DMS53 (cell line): ENCODE data around the gene SLC22A25.
"Not testable (repeated sequence)": the region's sequence is repeated elsewhere in the genome, so short reads cannot be mapped to it uniquely, and the experiment has no call there.

Source experiments
- DNase-seq: peaks from one replicate; lab custom pipeline; 2025; lab: John Stamatoyannopoulos, UW

SLC22A25 gene

GRCh38 chr11:63243533-63243932 is at the start of gene SLC22A25:
TSS of gene SLC22A25 (minus strand) at chr11:63243599. CDS start at chr11:63229652, 13,947 bp downstream.
- DNase-seq = no peak

GRCh38 chr11:63290285-63290684 is 46.9 kb upstream of the SLC22A25 start:
- peak; percentile 34 for DNase-seq

- DNase-seq = peak; percentile 46
These were observed 46.3 kb upstream of the SLC22A25 start for GRCh38 chr11:63289658-63290057.

GRCh38 chr11:63282579-63282978 is 39.2 kb upstream of the SLC22A25 start:
- DNase-seq = no peak

GRCh38 chr11:63280920-63281319 is 37.5 kb upstream of the SLC22A25 start:
- no peak for DNase-seq

GRCh38 chr11:63277345-63277943 is 34.0 kb upstream of the SLC22A25 start:
- peak; percentile 59 for DNase-seq

- peak; percentile 30 for DNase-seq
These were observed 31.4 kb upstream of the SLC22A25 start for GRCh38 chr11:63274776-63275175.

GRCh38 chr11:63273685-63274084 is 30.3 kb upstream of the SLC22A25 start:
- no peak for DNase-seq

GRCh38 chr11:63262547-63262946 is 19.1 kb upstream of the SLC22A25 start:
- no peak for DNase-seq

GRCh38 chr11:63251312-63251711 is 7.9 kb upstream of the SLC22A25 start:
- no peak for DNase-seq

- no peak for DNase-seq
These were observed 7.0 kb upstream of the SLC22A25 start for GRCh38 chr11:63250162-63251050.

GRCh38 chr11:63248966-63249365 is 5.6 kb upstream of the SLC22A25 start:
- DNase-seq = no peak

- not testable (repeated sequence) for DNase-seq
These were observed 4.0 kb upstream of the SLC22A25 start for GRCh38 chr11:63247237-63248002.

- no peak for DNase-seq
These were observed 2.6 kb upstream of the SLC22A25 start for GRCh38 chr11:63246045-63246444.

GRCh38 chr11:63244862-63245261 is 1.5 kb upstream of the SLC22A25 start:
- no peak for DNase-seq

GRCh38 chr11:63242089-63242781 is 1.2 kb downstream of the SLC22A25 start:
- no peak for DNase-seq

GRCh38 chr11:63240791-63241379 is 2.5 kb downstream of the SLC22A25 start:
- DNase-seq = no peak

GRCh38 chr11:63240098-63240497 is 3.3 kb downstream of the SLC22A25 start:
- DNase-seq = no peak

GRCh38 chr11:63239254-63239653 is 4.1 kb downstream of the SLC22A25 start:
- no peak for DNase-seq

- DNase-seq = no peak
These were observed 6.0 kb downstream of the SLC22A25 start for GRCh38 chr11:63237413-63237812.
